A673 (cell line): ENCODE data around the gene TMEM184B.

Experiments used
- CTCF ChIP-seq: fragments of 300-800, 200-600 bp; sonication (generic); conservative IDR thresholded peaks from 2 replicates; pipeline ENCODE4 v1.5.1; 2017; ENCODE audit warnings: low read depth, mild to moderate bottlenecking, antibody characterized with exemption, low read length, moderate library complexity, mixed read lengths
- EZH2 ChIP-seq: fragments of 200-600 bp; sonication (generic); IDR thresholded peaks from 2 replicates; pipeline ENCODE4 v1.6.1; 2017; ENCODE audit warnings: borderline replicate concordance, low read depth, mild to moderate bottlenecking, mixed read lengths, antibody characterized with exemption, low read length; ENCODE audit not compliant: poor library complexity, severe bottlenecking

- TF ChIP-seq CTCF = no peak
- TF ChIP-seq EZH2 = no peak
Measured at GRCh38 chr22:38202437-38203089, 70.2 kb downstream of the TMEM184B start.
